Measurements from ENCODE around the gene TRAP1. TPM values are rescaled to one million over a fixed set of nuclear protein-coding genes. Genes with fewer than 3 reads are reported as not detected.
"Not testable (repeated sequence)": the region's sequence is repeated elsewhere in the genome, so short reads cannot be mapped to it uniquely, and the experiment has no call there.

The TRAP1 gene
- total RNA-seq, 2 experiments from 2014 or later: 343 to 379 TPM

DNA sequence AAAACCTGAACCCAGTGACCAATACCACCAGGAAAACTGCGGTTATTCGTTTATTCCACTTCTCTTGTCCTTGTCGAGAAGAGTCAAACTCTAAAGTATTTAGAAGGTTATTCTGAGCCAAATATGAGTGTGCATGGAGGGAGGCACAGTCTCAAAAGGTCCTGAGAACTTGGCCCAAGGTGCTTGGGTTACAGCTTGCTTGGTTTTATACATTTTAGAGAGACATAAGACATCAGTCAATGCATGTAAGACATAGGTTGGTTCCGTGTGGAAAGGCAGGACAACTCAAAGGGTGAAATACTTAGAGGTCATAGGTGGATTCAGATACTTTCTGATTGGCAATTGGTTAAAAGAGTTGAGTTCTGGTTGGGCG is 681 bp upstream of the TRAP1 start:
- no peak for ATAC-seq
- Mint-ChIP-seq H3K27me3 (no peaks in the 10 kb centered on the region), H3K4me1 (ENCODE audit: low read depth) (peaks cover 30% of the 10 kb centered on the region), H3K4me3 (peak overlapping the region; percentile 83), H3K36me3 (ENCODE audit: low read depth) (peaks cover 28% of the 10 kb centered on the region), H3K9me3 (no peaks in the 10 kb centered on the region), H3K27ac (peak overlapping the region; percentile 89)
- ChIA-PET POLR2A (interaction anchor here (1.0 to 1.6 kb wide), 3 partner anchors 11 to 160 kb away, joined by 4 to 6 read pairs (median 4); no protein-coding TSS in a partner anchor), CTCF (interaction anchor here (1.7 kb wide), 1 partner anchor 536 kb away, joined by 5 read pairs; no protein-coding TSS in a partner anchor)
- TF ChIP-seq, protein P1, sequence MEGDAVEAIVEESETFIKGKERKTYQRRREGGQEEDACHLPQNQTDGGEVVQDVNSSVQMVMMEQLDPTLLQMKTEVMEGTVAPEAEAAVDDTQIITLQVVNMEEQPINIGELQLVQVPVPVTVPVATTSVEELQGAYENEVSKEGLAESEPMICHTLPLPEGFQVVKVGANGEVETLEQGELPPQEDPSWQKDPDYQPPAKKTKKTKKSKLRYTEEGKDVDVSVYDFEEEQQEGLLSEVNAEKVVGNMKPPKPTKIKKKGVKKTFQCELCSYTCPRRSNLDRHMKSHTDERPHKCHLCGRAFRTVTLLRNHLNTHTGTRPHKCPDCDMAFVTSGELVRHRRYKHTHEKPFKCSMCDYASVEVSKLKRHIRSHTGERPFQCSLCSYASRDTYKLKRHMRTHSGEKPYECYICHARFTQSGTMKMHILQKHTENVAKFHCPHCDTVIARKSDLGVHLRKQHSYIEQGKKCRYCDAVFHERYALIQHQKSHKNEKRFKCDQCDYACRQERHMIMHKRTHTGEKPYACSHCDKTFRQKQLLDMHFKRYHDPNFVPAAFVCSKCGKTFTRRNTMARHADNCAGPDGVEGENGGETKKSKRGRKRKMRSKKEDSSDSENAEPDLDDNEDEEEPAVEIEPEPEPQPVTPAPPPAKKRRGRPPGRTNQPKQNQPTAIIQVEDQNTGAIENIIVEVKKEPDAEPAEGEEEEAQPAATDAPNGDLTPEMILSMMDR (IDR thresholded peaks at IDR 0.05): no peak
- DNase-seq: no peak
- intact Hi-C loops (cut with micrococcal nuclease): no loop called here

DNA sequence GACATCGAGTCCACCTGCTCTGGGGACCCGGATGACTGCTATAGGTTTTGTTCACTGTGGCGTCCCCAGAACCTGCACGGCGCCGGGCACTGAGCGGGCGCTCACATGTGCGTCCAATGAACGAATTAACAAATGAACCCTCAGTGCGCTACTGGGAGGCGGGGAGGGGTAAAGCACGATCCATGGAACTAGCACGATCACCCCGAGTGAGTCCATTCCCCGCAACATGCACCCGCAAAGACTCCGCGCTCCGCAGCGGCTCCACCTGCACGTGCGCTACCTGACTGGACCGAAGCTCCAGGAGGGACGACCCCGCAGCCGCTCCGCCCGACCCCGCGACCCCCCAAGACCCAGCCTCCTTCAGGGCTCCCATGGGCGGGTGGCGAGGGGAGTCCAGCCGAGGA is 491 bp downstream of the TRAP1 start:
- no peaks in the 10 kb centered on the region for H3K27me3 Mint-ChIP-seq

GRCh38 chr16:3715430-3715829 is 1.9 kb downstream of the TRAP1 start:
- peak overlapping the region; percentile 49 for H3K4me3 Mint-ChIP-seq
- TF ChIP-seq, protein P1 (IDR thresholded peaks at IDR 0.05): no peak
- peaks cover 38% of the 10 kb centered on the region for H3K36me3 Mint-ChIP-seq (ENCODE audit: low read depth)
- no peaks in the 10 kb centered on the region for H3K27me3 Mint-ChIP-seq
- peaks cover 41% of the 10 kb centered on the region for H3K4me1 Mint-ChIP-seq (ENCODE audit: low read depth)
- ATAC-seq (no peak), DNase-seq (no peak)
- ChIA-PET POLR2A (interaction anchor here (0.6 to 2.6 kb wide), 3 partner anchors 77 to 432 kb away, joined by 3 to 7 read pairs (median 5); partner anchors contain the start of gene ZNF263), CTCF (no interaction called here)
- intact Hi-C loops (cut with micrococcal nuclease): no loop called here
- H3K9me3 Mint-ChIP-seq: no peaks in the 10 kb centered on the region
- H3K27ac Mint-ChIP-seq: no peak overlapping the region

More for the DNA sequence above, 491 bp downstream of the TRAP1 start:
- H3K4me1 Mint-ChIP-seq (ENCODE audit: low read depth): peaks cover 37% of the 10 kb centered on the region
- TF ChIP-seq, protein P1 (IDR thresholded peaks at IDR 0.05): no peak
- H3K4me3 Mint-ChIP-seq: peak overlapping the region; percentile 91
- peak; percentile 62 for DNase-seq
- peak overlapping the region; percentile 94 for H3K27ac Mint-ChIP-seq
- peak; percentile 29 for ATAC-seq
- H3K36me3 Mint-ChIP-seq (ENCODE audit: low read depth): peaks cover 34% of the 10 kb centered on the region
- ChIA-PET CTCF (interaction anchor here (0.9 to 1.7 kb wide), 2 partner anchors 13 to 537 kb away, joined by 4 to 5 read pairs; no protein-coding TSS in a partner anchor), POLR2A (interaction anchor here (0.6 to 1.6 kb wide), 10 partner anchors 12 to 554 kb away, joined by 3 to 4 read pairs (median 3); no protein-coding TSS in a partner anchor)
- intact Hi-C loops (cut with micrococcal nuclease): no loop called here
- no peaks in the 10 kb centered on the region for H3K9me3 Mint-ChIP-seq

DNA sequence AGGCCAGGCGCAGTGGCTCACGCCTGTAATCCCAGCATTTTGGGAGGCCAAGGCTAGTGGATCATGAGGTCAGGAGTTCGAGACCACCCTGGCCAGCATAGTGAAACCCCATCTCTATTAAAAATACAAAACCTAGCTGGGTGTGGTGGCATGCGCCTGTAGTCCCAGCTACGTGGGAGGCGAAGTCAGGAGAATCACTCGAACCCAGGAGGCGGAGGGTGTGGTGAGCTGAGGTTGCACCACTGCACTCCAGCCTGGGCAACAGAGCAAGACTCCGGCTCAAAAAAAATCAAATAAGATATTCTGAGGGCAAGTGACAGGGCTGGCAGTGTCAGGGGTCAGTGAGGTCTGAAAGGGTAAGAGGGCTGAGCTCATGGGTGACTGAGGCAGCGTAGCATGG is 2.9 kb downstream of the TRAP1 start:
- ATAC-seq; H3K9me3 Mint-ChIP-seq; intact Hi-C loops (cut with micrococcal nuclease); H3K27ac Mint-ChIP-seq; DNase-seq; H3K27me3 Mint-ChIP-seq: not testable (repeated sequence)
- ChIA-PET POLR2A (interaction anchor here (0.9 to 2.6 kb wide), 5 partner anchors 10 to 470 kb away, joined by 3 to 7 read pairs (median 4); no protein-coding TSS in a partner anchor), CTCF (interaction anchor here (1.1 to 5.4 kb wide), 3 partner anchors 24 to 540 kb away, joined by 3 to 18 read pairs (median 3); no protein-coding TSS in a partner anchor)
- peaks cover 46% of the 10 kb centered on the region for H3K36me3 Mint-ChIP-seq (ENCODE audit: low read depth)
- peaks cover 45% of the 10 kb centered on the region for H3K4me1 Mint-ChIP-seq (ENCODE audit: low read depth)
- H3K4me3 Mint-ChIP-seq: peak overlapping the region; percentile 49

- no peak for ATAC-seq
- H3K9me3 Mint-ChIP-seq: no peaks in the 10 kb centered on the region
- H3K4me1 Mint-ChIP-seq (ENCODE audit: low read depth): peaks cover 45% of the 10 kb centered on the region
- TF ChIP-seq, protein P1 (IDR thresholded peaks at IDR 0.05): no peak
- no peak for DNase-seq
- ChIA-PET POLR2A (interaction anchor here (1.1 to 2.6 kb wide), 5 partner anchors 9 to 165 kb away, joined by 3 to 7 read pairs (median 4); no protein-coding TSS in a partner anchor), CTCF (interaction anchor here (1.1 to 5.4 kb wide), 3 partner anchors 23 to 540 kb away, joined by 3 to 18 read pairs (median 3); no protein-coding TSS in a partner anchor)
- no peaks in the 10 kb centered on the region for H3K27me3 Mint-ChIP-seq
- no peak overlapping the region for H3K4me3 Mint-ChIP-seq
- intact Hi-C loops (cut with micrococcal nuclease): no loop called here
- H3K36me3 Mint-ChIP-seq (ENCODE audit: low read depth): peaks cover 46% of the 10 kb centered on the region
- H3K27ac Mint-ChIP-seq: no peak overlapping the region
Measured at GRCh38 chr16:3713587-3714242, 3.6 kb downstream of the TRAP1 start.
